ENCODE data around the gene PRLHR. TPM values are rescaled to one million over a fixed set of nuclear protein-coding genes. Genes with fewer than 3 reads are reported as not detected.
A peak's percentile ranks its signal among the peaks of the same experiment; 100 is the strongest.

The PRLHR gene
- 0.05 TPM for total RNA-seq
- 0.02 TPM for polyA plus RNA-seq
- long read RNA-seq, donor 1, result 0 reads
- long read RNA-seq, donor 2, result 0 reads
- long read RNA-seq, donor 3, result 0 reads
- long read RNA-seq, donor 4, result 0 reads
- long read RNA-seq, donor 5, result 0 reads
- long read RNA-seq, donor 6, result 0 reads
- long read RNA-seq, donor 7, result 0 reads
- long read RNA-seq, donor 8, result 0 reads
- long read RNA-seq, donor 9, result 0 reads
- long read RNA-seq, donor 10, result 0 reads

GRCh38 chr10:118595598-118596425 lies at the start of gene PRLHR:
Gene PRLHR (minus strand): TSS chr10:118595648. CDS start chr10:118595244, 404 bp downstream.
- Histone ChIP-seq H3K27me3 (ENCODE audit: control insufficient read depth in 2 of 2, insufficient read depth in 1 of 2, low read length in 1 of 2) (peaks cover 46 to 58% of the 10 kb centered on the region in 2 donors), H3K36me3 (ENCODE audit: control insufficient read depth in 2 of 2, insufficient read depth in 2 of 2, low read length in 1 of 2) (no peaks in the 10 kb centered on the region), H3K4me1 (ENCODE audit: control insufficient read depth in 2 of 2, insufficient read depth in 2 of 2, low read length in 2 of 2) (no peaks in the 10 kb centered on the region), H3K9me3 (ENCODE audit: control insufficient read depth in 2 of 2, insufficient read depth in 1 of 2, low read length in 1 of 2) (peaks cover 8 to 13% of the 10 kb centered on the region in 2 donors), H3K27ac (ENCODE audit: low read depth in 1 of 2, low read length in 1 of 2) (no peak within 1 kb of the TSS), H3K4me3 (ENCODE audit: low read length in 2 of 2) (no peak within 1 kb of the TSS)
- WGBS, result 14% methylated on average over 52 of the region's 52 CpGs
- DNase-seq (ENCODE audit: low read depth in 6 of 9, low spot score in 9 of 9), result peak in 3 of 9 donors; percentile 7 to 15 (median 15)

GRCh38 chr10:118642228-118642627 lies 46.8 kb upstream of the PRLHR start:
- Histone ChIP-seq H3K9me3 (ENCODE audit: control insufficient read depth in 2 of 2, insufficient read depth in 1 of 2, low read length in 1 of 2) (no peaks in the 10 kb centered on the region), H3K4me1 (ENCODE audit: control insufficient read depth in 2 of 2, insufficient read depth in 2 of 2, low read length in 2 of 2) (no peaks in the 10 kb centered on the region), H3K4me3 (ENCODE audit: low read length in 2 of 2) (no peak overlapping the region), H3K27me3 (ENCODE audit: control insufficient read depth in 2 of 2, insufficient read depth in 1 of 2, low read length in 1 of 2) (peaks cover 0 to 8% of the 10 kb centered on the region in 2 donors), H3K27ac (ENCODE audit: low read depth in 1 of 2, low read length in 1 of 2) (no peak overlapping the region), H3K36me3 (ENCODE audit: control insufficient read depth in 2 of 2, insufficient read depth in 2 of 2, low read length in 1 of 2) (no peaks in the 10 kb centered on the region)
- DNase-seq (ENCODE audit: low read depth in 6 of 9, low spot score in 9 of 9), result no peak
- 78% methylated on average over 2 of the region's 2 CpGs for WGBS

GRCh38 chr10:118638680-118639079 lies 43.2 kb upstream of the PRLHR start:
- DNase-seq (ENCODE audit: low read depth in 6 of 9, low spot score in 9 of 9), result no peak

GRCh38 chr10:118635674-118636402 lies 40.4 kb upstream of the PRLHR start:
- peaks cover 0 to 5% of the 10 kb centered on the region in 2 donors for H3K27me3 ChIP-seq (ENCODE audit: control insufficient read depth in 2 of 2, insufficient read depth in 1 of 2, low read length in 1 of 2)
- no peaks in the 10 kb centered on the region for H3K36me3 ChIP-seq (ENCODE audit: control insufficient read depth in 2 of 2, insufficient read depth in 2 of 2, low read length in 1 of 2)
- DNase-seq (ENCODE audit: low read depth in 6 of 9, low spot score in 9 of 9), result no peak
- WGBS, result 87% methylated on average over 4 of the region's 4 CpGs
- H3K4me1 ChIP-seq (ENCODE audit: control insufficient read depth in 2 of 2, insufficient read depth in 2 of 2, low read length in 2 of 2), result no peaks in the 10 kb centered on the region
- no peak overlapping the region for H3K27ac ChIP-seq (ENCODE audit: low read depth in 1 of 2, low read length in 1 of 2)
- peaks cover 0 to 3% of the 10 kb centered on the region in 2 donors for H3K9me3 ChIP-seq (ENCODE audit: control insufficient read depth in 2 of 2, insufficient read depth in 1 of 2, low read length in 1 of 2)
- no peak overlapping the region for H3K4me3 ChIP-seq (ENCODE audit: low read length in 2 of 2)

More at GRCh38 chr10:118638680-118639079, 43.2 kb upstream of the PRLHR start:
- Histone ChIP-seq H3K27ac (ENCODE audit: low read depth in 1 of 2, low read length in 1 of 2) (no peak overlapping the region), H3K4me1 (ENCODE audit: control insufficient read depth in 2 of 2, insufficient read depth in 2 of 2, low read length in 2 of 2) (no peaks in the 10 kb centered on the region), H3K36me3 (ENCODE audit: control insufficient read depth in 2 of 2, insufficient read depth in 2 of 2, low read length in 1 of 2) (no peaks in the 10 kb centered on the region), H3K4me3 (ENCODE audit: low read length in 2 of 2) (no peak overlapping the region), H3K9me3 (ENCODE audit: control insufficient read depth in 2 of 2, insufficient read depth in 1 of 2, low read length in 1 of 2) (peaks cover 0 to 3% of the 10 kb centered on the region in 2 donors), H3K27me3 (ENCODE audit: control insufficient read depth in 2 of 2, insufficient read depth in 1 of 2, low read length in 1 of 2) (peaks cover 0 to 10% of the 10 kb centered on the region in 2 donors)
- 85% methylated on average over 9 of the region's 9 CpGs for WGBS

GRCh38 chr10:118633786-118634185 lies 38.3 kb upstream of the PRLHR start:
- no peak for DNase-seq (ENCODE audit: low read depth in 6 of 9, low spot score in 9 of 9)
- Histone ChIP-seq H3K9me3 (ENCODE audit: control insufficient read depth in 2 of 2, insufficient read depth in 1 of 2, low read length in 1 of 2) (peaks cover 0 to 3% of the 10 kb centered on the region in 2 donors), H3K36me3 (ENCODE audit: control insufficient read depth in 2 of 2, insufficient read depth in 2 of 2, low read length in 1 of 2) (no peaks in the 10 kb centered on the region), H3K4me3 (ENCODE audit: low read length in 2 of 2) (no peak overlapping the region), H3K4me1 (ENCODE audit: control insufficient read depth in 2 of 2, insufficient read depth in 2 of 2, low read length in 2 of 2) (no peaks in the 10 kb centered on the region), H3K27ac (ENCODE audit: low read depth in 1 of 2, low read length in 1 of 2) (no peak overlapping the region), H3K27me3 (ENCODE audit: control insufficient read depth in 2 of 2, insufficient read depth in 1 of 2, low read length in 1 of 2) (peaks cover 0 to 7% of the 10 kb centered on the region in 2 donors)
- WGBS, result 76% methylated on average over 7 of the region's 7 CpGs

DNA sequence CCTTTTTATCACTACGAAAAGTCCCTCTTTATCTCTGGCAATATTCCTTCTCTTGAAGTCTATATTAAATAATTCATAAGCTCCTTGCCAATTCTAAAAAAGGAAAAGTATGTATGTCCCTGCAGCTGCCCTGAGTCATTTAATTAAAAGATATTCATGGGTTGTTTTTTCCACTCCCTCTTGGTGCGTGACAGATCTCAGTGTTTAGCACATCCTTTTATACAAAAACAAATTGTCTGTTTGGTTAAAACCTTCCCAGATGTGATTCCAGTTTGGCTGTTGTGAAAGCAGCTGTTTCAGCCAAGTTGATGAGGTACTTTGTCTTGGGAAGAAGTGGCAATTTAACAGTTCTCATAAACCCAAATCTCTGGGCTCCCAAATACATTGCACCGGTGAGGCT lies 33.8 kb upstream of the PRLHR start:
- H3K27ac ChIP-seq (ENCODE audit: low read depth in 1 of 2, low read length in 1 of 2), result no peak overlapping the region
- peaks cover 0 to 16% of the 10 kb centered on the region in 2 donors for H3K27me3 ChIP-seq (ENCODE audit: control insufficient read depth in 2 of 2, insufficient read depth in 1 of 2, low read length in 1 of 2)
- 93% methylated on average over 3 of the region's 3 CpGs for WGBS
- no peaks in the 10 kb centered on the region for H3K9me3 ChIP-seq (ENCODE audit: control insufficient read depth in 2 of 2, insufficient read depth in 1 of 2, low read length in 1 of 2)
- no peaks in the 10 kb centered on the region for H3K36me3 ChIP-seq (ENCODE audit: control insufficient read depth in 2 of 2, insufficient read depth in 2 of 2, low read length in 1 of 2)
- H3K4me3 ChIP-seq (ENCODE audit: low read length in 2 of 2), result no peak overlapping the region
- no peaks in the 10 kb centered on the region for H3K4me1 ChIP-seq (ENCODE audit: control insufficient read depth in 2 of 2, insufficient read depth in 2 of 2, low read length in 2 of 2)
- DNase-seq (ENCODE audit: low read depth in 6 of 9, low spot score in 9 of 9), result no peak

GRCh38 chr10:118628397-118628796 lies 32.9 kb upstream of the PRLHR start:
- Histone ChIP-seq H3K27ac (ENCODE audit: low read depth in 1 of 2, low read length in 1 of 2) (no peak overlapping the region), H3K4me1 (ENCODE audit: control insufficient read depth in 2 of 2, insufficient read depth in 2 of 2, low read length in 2 of 2) (no peaks in the 10 kb centered on the region), H3K27me3 (ENCODE audit: control insufficient read depth in 2 of 2, insufficient read depth in 1 of 2, low read length in 1 of 2) (peaks cover 0 to 18% of the 10 kb centered on the region in 2 donors), H3K4me3 (ENCODE audit: low read length in 2 of 2) (no peak overlapping the region), H3K9me3 (ENCODE audit: control insufficient read depth in 2 of 2, insufficient read depth in 1 of 2, low read length in 1 of 2) (no peaks in the 10 kb centered on the region), H3K36me3 (ENCODE audit: control insufficient read depth in 2 of 2, insufficient read depth in 2 of 2, low read length in 1 of 2) (no peaks in the 10 kb centered on the region)
- DNase-seq (ENCODE audit: low read depth in 6 of 9, low spot score in 9 of 9), result no peak

DNA sequence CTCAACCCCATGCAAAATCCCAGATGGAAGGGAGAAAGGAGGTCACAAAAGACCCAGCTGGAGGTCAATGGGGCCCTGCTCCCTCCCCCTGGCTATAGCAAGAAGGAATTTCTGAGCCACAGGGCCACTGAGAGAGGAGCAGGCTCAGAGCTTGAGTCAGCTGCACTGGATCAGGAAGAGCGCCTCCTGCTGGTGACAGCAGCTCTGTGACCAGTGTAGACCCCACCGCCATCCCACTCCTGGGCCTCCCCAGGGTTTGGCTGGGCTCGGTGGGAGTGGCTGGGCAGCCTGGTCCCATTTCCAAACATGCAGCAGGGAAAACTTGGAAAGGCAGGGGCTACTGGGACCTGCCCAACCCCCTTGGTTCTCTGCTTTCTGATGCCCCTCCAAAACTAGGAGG lies 31.5 kb upstream of the PRLHR start:
- Histone ChIP-seq H3K36me3 (ENCODE audit: control insufficient read depth in 2 of 2, insufficient read depth in 2 of 2, low read length in 1 of 2) (no peaks in the 10 kb centered on the region), H3K27ac (ENCODE audit: low read depth in 1 of 2, low read length in 1 of 2) (no peak overlapping the region), H3K27me3 (ENCODE audit: control insufficient read depth in 2 of 2, insufficient read depth in 1 of 2, low read length in 1 of 2) (peaks cover 0 to 21% of the 10 kb centered on the region in 2 donors), H3K4me1 (ENCODE audit: control insufficient read depth in 2 of 2, insufficient read depth in 2 of 2, low read length in 2 of 2) (no peaks in the 10 kb centered on the region), H3K4me3 (ENCODE audit: low read length in 2 of 2) (no peak overlapping the region), H3K9me3 (ENCODE audit: control insufficient read depth in 2 of 2, insufficient read depth in 1 of 2, low read length in 1 of 2) (no peaks in the 10 kb centered on the region)
- WGBS, result 75% methylated on average over 3 of the region's 3 CpGs
- no peak for DNase-seq (ENCODE audit: low read depth in 6 of 9, low spot score in 9 of 9)

DNA sequence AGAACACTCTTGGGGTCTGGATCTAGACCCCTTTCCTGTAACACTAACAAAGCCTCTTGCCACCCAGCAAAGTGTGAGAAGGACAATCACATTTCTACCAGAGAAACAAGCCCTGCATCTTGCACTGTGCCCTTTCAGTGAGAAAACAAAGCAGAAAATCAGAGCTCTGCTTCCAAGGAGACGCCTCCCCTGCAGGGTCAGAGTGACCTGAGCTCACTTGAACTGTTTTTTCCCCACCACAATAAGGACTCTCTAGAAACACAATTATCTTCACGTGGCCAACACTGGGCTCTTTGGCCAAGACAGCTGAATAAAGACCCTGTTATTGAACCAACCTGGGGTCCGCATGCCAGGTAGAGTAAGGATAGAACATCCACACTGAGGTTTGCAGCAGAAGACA lies 30.1 kb upstream of the PRLHR start:
- H3K4me3 ChIP-seq (ENCODE audit: low read length in 2 of 2), result no peak overlapping the region
- H3K27ac ChIP-seq (ENCODE audit: low read depth in 1 of 2, low read length in 1 of 2), result no peak overlapping the region
- H3K4me1 ChIP-seq (ENCODE audit: control insufficient read depth in 2 of 2, insufficient read depth in 2 of 2, low read length in 2 of 2), result peaks cover 0 to 7% of the 10 kb centered on the region in 2 donors
- 88% methylated on average over 3 of the region's 3 CpGs for WGBS
- DNase-seq (ENCODE audit: low read depth in 6 of 9, low spot score in 9 of 9), result no peak
- H3K9me3 ChIP-seq (ENCODE audit: control insufficient read depth in 2 of 2, insufficient read depth in 1 of 2, low read length in 1 of 2), result no peaks in the 10 kb centered on the region
- H3K36me3 ChIP-seq (ENCODE audit: control insufficient read depth in 2 of 2, insufficient read depth in 2 of 2, low read length in 1 of 2), result no peaks in the 10 kb centered on the region
- H3K27me3 ChIP-seq (ENCODE audit: control insufficient read depth in 2 of 2, insufficient read depth in 1 of 2, low read length in 1 of 2), result peaks cover 0 to 23% of the 10 kb centered on the region in 2 donors
